ENCODE measurements around the gene SRRM2.
"Not testable (repeated sequence)": the region's sequence is repeated elsewhere in the genome, so short reads cannot be mapped to it uniquely, and the experiment has no call there.

GRCh38 chr16:2721634-2722173 lies 30.7 kb upstream of the SRRM2 start:
- TF ChIP-seq EZH2 (IDR thresholded peaks at IDR 0.05; ENCODE audit: insufficient read depth, poor library complexity, severe bottlenecking); EZH2phosphoT487 (IDR thresholded peaks at IDR 0.05; ENCODE audit: insufficient read depth, low read depth): not testable (repeated sequence)

Data from GM23248 (cell line).